GM19025 (cell line): ENCODE results near the gene NEDD4L.
"Not testable (repeated sequence)": the region's sequence is repeated elsewhere in the genome, so short reads cannot be mapped to it uniquely, and the experiment has no call there.

Experiments
- ATAC-seq: cut with Tn5 transposase; IDR thresholded peaks from one replicate; pipeline ENCODE4 v1.9.1; 2021; ENCODE audit warnings: mild to moderate bottlenecking, low read depth, moderate library complexity; ENCODE audit not compliant: unreplicated experiment

The NEDD4L gene

DNA sequence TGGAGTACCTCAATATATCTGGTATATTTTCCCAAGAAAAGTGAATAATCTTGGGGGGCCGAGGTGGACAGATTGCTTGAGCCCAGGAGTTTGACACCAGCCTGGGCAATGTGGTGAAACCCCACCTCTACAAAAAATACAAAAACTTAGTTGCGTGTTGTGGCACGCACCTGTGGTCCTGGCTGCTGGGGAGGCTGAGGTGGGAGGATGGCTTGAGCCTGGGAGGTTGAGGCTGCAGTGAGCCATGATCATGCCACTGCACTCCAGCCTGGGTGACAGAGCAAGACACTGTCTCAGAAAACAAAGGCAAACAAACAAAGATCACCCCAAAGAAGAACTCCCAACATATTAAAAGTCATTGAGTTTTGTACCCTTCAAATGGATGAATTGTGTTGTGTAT is 6.9 kb downstream of the NEDD4L start:
- ATAC-seq: not testable (repeated sequence)

DNA sequence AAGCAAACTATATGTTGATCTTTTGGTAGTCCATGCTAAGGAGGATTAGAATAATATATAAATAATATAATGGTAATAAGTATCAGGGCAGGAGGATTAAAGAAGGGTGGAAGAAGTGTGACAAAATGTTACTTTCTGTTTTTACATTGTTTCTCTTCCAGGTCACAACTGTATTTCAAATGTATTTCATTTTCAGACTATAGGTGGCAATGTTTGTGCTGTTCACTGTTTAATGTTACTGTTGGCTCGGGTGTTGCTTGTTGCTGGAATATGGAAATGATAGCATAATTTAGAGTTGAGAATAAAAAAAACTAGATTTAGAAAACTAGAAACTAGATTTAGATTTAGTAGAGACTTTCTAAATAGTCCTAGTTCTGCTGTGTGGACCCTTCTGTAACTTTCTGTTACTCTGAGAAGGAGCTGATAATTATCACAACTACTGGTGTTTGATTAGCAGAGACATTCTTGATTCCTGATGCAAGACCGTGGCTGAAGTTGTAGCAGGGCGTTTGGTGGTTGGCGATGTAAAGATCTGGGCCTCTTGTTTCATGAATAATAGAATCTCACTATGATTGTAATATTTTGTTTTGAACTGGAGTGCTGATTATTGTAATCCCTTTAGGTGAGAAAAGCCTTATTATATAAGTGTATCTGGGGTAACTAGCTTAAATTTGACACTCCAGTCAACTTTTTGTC is 7.9 kb downstream of the NEDD4L start:
- ATAC-seq: peak; percentile 57

DNA sequence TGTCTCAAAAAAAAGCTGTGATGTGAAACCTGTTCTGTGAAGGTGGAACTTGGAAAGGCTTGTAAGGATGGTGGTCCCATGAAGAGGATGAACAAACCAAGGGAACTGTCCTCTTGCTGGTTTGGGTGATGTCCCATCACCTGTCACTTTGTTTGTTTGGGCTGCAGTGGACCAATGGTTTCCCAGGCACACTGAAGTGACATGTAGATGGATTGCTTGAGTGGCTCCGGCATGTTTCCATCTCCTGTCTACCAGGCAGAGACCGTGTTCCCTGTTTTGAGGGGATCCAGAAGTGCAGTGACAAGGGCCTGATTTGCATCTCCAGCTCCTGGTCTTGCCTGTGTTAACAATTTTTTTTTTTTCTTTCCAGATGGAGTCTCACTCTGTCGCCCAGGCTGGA is 8.9 kb downstream of the NEDD4L start:
- ATAC-seq: no peak

DNA sequence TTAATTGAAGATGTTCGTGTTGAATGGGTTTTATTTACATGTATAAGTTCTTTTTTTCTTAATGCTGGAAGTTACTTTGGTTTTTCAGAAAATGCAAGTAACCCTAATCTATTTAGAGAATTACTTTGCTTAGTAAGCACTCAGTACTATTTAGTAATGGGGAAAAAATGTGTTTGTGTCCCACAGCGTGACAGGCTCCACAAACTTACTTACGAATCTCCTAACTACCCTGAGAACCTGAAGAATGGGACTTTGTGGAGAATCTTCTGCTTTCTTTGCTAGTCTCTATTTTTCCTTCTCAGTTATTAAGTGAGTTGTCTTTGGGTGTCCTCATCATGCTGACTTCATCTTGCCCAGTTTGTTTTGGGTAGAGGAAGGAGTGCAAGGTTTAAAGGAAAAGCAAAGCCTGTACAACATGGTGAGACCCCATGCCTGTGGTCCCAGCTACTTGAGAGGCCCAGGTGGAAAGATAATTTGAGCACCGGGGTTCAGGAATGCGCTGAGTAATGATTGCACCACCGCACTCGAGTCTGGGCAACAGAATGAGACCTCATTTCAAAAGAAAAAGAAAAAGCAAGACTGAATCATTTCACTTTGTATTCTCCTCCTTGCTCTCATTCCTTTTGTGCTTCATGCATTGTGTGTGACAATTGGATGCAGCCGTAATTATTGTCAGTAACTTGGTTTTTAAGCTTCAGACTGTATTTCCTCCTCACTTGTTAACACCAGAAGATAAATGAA is 10.2 kb downstream of the NEDD4L start:
- ATAC-seq: no peak

DNA sequence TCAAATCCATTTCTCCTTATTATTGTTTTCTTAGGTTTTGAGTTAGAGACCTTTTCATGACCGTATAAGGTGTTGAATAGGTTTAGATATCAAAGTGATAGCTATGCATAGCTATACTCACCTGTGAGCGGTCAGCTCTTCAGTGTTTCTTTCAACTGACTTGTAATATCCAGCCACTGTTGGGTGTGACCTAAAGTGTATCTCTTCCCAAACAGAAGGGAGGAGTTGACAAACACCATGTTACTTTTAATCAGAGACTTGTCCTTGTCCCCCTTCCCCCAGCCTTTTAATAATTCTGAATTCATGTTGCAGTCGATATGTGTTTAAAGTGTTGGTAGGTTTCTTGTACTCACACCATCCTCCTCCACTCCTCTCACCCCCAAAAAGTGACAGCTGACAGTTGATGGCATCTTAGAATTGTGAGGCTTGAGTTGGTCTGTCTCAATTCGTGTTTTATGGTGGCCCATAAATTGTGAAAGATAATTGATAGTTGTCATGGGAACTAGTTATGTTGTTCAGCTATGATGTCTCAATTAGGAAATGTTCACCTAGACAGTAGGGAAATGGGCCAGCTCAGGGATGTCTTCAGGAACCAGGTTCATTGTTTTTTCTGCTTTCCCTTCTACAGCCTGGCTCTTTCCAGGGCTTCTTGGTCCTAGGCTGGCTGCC is 12.0 kb downstream of the NEDD4L start:
- ATAC-seq: no peak

DNA sequence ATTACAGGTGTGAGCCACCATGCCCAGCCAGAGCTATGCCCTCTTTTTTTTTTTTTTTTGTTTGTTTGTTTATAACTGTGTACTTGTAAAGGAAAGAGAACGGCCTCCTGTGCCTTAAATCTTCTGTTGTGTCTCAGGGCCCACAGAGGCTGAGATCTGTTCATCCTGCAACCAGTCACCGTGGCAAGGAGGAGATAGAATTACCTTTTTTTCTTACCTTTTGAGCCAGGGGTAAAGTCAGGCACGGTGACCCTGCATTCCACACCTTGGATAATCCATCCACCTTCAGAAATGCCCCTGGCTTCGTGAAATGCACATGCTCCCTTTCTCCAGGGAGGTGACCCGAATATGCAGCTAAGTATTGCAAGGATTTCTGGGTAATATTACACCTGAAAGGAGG is 12.8 kb downstream of the NEDD4L start:
- no peak for ATAC-seq

DNA sequence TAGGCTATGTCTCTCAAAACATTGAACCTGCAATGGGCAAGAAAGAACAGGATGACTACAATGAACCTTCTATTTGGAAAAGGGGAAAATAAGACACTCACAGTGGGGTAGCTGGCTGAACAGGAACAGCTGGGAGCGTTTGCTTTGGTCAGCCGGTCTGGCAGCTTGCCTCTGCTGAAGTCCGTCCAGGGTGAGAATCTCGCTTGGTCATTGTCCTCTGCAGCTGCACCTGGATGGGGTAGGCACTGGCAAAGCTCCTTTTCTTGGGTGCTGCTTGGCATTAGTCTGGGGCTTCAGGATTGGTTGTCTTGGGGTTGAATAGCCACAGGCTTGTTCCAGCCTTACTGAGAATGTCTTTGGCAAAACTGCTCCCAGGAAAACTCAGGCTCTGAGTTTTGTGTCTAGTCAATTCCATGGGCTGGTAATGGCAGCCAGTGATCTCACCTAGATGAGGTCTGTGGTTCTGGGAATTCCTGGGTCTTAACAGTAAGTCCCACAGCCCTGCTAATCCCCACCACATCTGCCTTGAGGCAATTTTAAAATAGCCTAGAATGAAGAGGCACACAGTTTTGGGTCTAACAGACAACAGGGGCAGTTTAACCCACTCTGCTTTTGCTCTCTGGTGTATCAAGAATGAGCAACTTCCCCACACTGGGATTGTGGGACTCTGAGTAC is 13.4 kb downstream of the NEDD4L start:
- no peak for ATAC-seq

DNA sequence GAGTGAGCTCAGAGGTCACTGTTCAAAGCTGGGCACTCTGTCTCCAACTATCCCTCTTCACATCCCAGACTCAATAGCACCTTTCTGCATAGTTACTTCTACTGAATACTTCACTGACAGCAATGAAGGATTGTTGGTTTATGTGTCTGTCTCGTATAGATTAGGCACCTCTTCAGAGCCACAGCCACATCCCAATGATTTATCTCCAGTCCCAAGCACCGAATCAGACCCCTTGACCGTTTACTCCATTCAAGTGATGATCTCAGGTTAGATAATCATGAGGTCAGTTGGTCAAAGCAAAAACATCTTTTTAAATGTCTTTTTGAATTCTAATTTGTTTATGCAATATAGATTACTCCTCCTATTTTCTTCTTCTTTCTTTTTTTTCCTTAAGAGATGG is 14.7 kb downstream of the NEDD4L start:
- ATAC-seq: no peak

DNA sequence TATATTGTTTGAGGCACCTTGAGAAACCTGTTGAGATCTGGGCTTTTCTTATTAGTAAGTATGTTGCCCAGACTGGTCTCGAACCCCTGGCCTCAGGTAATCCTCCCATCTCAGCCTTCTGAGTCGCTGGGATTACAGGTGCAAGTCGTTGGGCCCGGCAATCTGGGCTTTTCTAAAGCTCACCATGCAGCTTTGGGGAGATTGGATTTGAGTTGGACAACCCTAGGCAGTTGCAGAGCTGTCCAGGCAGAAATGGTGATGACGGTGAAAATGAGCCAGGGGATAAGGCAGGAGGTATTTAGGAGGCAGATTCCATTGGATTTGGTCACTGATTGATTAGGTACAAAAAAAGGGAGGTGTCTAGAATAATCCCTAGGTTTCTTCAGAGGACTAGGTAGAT is 16.2 kb downstream of the NEDD4L start:
- no peak for ATAC-seq

DNA sequence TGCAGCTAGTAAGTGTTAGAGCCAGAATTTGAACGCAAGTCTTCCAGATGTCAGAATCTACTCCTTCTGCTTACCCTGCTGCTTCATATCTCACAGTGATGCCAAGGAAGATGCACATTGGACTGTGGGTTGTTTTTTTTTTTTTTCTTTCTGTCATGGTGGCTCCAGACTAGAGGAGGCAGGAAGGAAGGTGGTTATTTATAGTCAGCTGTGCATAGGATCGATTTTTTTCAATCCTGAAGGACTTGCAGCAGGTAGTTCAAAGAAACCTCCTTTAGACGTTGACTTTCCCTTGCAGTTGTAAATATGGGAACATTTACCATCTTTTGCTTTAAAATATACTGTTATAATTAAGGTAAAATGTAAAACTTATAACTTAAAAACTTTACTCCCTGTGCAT is 17.3 kb downstream of the NEDD4L start:
- no peak for ATAC-seq

DNA sequence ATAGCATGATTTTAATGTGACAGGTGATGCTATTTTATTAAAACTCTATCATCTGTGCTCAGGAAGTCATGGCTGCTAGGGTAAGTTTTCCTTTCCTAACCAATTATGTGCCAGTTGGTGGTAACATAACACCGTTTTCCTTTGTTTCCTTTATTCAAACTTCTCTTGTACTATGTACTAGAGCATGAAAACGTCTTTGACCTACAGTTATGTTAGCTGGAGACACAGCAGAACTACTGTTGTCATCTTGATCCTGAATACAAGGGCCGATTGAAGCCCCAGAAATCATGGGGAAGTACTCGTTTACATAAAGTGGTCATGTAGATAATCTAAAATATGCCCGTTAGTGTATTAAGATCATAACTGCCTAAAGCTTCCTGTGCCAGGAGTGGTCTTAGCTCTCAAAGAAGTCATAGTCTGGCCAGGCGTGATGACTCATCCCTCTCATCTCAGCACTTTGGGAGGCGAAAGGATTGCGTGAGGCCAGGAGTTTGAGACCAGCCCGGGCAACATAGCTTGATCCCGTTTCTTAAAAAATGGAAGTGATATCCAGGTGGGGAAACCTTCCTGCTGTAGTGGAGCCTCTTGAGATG is 20.5 kb downstream of the NEDD4L start:
- ATAC-seq: no peak

DNA sequence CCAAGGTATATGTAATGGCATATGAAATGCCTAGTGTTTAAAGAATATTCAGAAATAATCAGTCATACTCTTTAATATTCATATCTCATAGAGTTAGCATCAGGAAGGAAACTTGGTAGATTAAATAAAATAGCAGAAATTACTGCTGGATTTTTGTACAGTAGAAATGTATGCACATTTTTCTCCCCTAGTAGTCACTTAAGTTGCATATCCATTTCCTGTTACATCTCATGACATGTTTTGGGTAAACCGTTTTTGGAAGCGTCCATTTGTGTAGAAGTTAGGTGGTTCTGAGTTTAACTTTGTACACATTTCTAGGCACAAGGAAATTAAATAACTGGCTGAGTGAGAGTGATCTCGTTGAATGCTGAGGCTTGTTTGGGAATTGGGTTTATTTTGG is 21.9 kb downstream of the NEDD4L start:
- no peak for ATAC-seq

DNA sequence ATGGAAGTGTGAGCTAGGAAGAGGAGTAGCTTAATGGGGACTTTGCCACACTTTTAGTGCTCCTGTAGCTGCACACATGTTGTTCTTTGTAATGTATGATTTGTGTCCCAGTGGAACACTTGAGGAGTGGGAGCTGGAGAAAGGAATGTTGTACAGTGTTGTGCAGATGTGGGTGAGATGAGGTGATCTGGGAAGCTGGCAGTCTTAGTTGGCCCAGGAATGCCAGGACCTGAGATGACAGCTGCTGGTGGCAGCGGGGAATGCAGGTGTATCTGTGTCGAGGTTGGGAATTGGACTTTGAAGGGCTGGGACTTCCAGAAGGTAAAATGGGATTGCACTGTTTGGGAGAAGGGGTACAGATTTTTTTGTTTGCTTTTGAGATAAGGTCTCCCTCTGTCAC is 23.6 kb downstream of the NEDD4L start:
- no peak for ATAC-seq

DNA sequence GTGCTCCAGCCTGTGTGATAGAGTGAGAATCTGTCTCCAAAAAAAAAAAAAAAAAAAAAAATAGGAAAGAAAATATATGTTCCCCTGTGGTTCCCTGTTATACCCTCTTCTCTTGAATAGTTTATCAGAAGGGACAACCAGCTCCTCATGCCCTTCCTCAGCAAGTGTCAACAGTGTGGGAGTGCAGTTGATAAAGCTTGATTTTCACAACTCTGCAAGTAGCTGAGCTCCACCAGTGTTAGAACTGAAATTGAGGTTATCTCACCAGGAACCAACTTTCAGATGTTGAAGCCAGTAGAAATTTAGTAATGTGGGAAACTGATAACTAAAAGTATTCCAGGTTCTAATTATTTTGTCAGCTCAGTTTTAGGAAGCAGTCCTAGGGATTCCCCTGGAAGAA is 25.1 kb downstream of the NEDD4L start:
- no peak for ATAC-seq

DNA sequence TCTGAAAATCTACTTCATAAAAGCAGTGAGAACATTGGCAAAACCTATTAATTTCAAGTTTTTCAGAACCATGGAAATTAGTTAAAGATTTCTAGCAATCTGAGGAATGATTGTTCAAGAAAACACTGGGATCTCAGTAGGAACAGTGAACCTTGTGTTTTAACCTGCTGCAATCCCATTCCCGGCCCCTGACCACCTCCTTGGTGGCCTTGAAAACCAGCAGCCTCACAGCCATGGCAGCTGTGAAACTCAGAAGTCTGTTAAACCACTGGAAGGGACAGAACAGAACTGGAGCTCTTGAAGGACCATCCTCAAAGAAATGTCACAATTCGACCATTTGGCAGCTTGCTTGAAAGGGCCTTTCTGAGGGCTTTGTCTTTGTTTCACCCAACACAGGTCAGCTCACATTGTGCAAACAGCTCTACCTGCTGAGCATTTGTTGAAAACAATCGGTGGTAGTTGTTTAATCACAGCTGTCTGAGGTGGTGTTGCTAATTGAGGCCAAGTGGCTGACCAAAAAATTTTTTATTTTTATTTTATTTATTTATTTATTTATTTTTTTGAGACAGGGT is 25.8 kb downstream of the NEDD4L start:
- no peak for ATAC-seq

DNA sequence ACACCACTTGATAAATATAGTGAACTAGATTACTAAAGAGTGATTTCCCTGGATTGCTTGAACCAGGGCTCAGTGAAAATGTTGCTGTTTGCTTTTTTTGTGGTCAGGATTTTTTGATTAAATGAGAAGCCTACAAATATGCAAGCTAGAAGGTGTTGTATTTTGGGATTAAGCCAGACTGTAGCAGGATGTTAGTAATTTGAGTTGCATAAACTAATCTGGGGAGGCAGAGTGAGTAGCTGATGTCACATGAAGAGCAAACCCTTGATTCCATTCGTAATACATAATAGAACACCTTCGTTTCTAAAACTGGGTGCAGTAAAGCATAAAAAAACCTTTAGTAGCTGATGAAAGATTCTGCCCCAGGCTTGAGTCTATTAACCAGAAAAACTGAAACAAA is 32.0 kb downstream of the NEDD4L start:
- ATAC-seq: no peak

DNA sequence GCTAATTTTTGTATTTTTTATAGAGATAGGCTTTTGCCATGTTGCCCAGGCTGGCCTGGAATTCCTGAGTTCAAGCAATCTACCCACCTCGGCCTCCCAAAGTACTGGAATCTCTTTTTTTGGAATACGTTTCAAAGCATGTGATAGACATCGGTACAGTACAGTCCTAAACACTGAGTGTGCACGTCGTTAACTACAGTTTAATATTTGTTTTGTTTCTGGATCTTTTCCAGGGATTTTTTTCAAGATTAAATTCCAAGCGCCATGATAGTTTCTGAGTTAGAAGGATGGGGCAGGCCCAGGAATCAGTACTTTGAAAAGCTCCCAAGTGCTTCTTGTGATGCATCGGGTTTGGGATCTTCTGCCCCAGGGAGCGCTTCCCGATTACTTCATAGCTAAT is 33.3 kb downstream of the NEDD4L start:
- no peak for ATAC-seq

DNA sequence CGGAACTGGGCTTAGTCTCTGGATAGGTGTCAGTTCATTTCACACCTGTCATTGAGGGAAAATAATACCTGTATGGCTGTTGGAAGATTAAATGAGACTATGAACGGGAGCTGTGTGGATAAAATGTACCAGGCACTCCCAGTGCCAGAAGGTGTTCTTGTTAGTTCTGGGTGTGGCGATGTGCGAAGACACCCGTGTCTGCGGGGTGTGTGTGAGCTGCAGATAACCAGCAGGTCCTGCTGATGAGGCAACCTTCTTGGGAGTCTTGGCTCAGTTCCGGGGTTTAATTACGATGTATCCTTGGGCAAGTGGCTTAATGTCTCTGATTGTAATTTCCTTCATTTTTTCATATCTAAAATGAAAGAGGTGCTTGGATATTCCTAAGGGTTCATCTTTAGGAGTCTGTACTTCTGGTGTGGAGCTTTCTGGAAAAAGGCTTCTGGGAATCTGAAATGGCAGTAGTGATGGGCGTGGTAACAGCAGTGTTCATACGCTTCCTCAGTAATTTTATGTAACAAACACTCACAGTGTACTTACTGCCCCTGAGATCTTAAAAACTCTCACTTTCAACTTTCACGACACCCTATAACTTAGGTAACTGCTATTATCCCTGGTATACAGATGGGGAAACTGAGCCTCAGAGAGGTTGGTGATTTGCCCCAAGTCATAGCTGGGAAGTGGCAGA is 35.0 kb downstream of the NEDD4L start:
- no peak for ATAC-seq

DNA sequence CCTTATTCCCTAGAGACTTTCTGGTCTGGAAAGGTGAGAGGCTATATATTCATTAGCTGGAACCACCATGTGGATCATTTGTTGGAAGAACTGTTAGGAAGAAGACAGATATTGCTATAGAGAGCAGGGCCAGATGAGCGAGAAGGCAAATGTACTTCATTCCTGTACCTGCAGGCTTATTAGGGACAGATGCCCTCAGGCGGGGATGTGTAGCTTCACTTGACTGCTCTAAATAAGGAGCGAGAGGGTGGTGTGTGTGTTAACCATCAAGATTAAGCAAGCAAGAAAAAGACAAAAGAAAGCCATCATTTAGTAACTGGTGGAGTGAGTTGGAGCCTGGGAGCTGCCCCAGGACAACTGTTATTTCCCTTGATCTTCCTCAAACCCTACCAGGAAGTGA is 36.4 kb downstream of the NEDD4L start:
- ATAC-seq: no peak
